Right atrium auricular region (tissue), 2 donors: ENCODE results near the gene PSMD4. TPM values are rescaled to one million over a fixed set of nuclear protein-coding genes. Genes with fewer than 3 reads are reported as not detected.

Experiments used
- DNase-seq: peaks from one replicate; pipeline ENCODE4 v3.0.0-alpha.2; 2019; ENCODE audit warnings: low spot score
- H3K27ac ChIP-seq, 2 donors: fragments of 200-600 bp; sonication (generic); 1 replicate in 1 of 2; 2 replicates in 1 of 2; pipeline ENCODE4 v1.5.1; 2016 to 2019
- H3K27me3 ChIP-seq, 2 donors: fragments of 200-600 bp; sonication (generic); one replicate each; pipeline versions ENCODE4 v1.5.1 to v1.6.0; 2017 to 2019
- H3K36me3 ChIP-seq: fragments of 200-600 bp; sonication (generic); one replicate; pipeline ENCODE4 v1.5.1; 2016
- H3K4me1 ChIP-seq, 2 donors: fragments of 200-600 bp; sonication (generic); one replicate each; pipeline versions ENCODE4 v1.5.1 to v1.6.0; 2017 to 2019
- H3K4me3 ChIP-seq, 2 donors: fragments of 200-600 bp; sonication (generic); 1 replicate in 1 of 2; 2 replicates in 1 of 2; pipeline ENCODE4 v1.5.1; 2017 to 2019; ENCODE audit warnings: mild to moderate bottlenecking in 1 of 2, moderate library complexity in 1 of 2
- H3K9me3 ChIP-seq, 2 donors: fragments of 200-600 bp; sonication (generic); one replicate each; pipeline ENCODE4 v1.5.1; 2019
- CTCF ChIP-seq, 2 donors: fragments of 200-600 bp; sonication (generic); IDR thresholded peaks; one replicate each; pipeline ENCODE4 v1.5.1; 2019; ENCODE audit warnings: antibody characterized with exemption in 2 of 2
- total RNA-seq, 2 donors: library from RNA; depleted of rRNA; stranded (reverse); fragments of >200 nt; gene quantifications; one replicate each; pipeline ENCODE4 v1.1.0, GENCODE V29; 2016

PSMD4 gene
- total RNA-seq, 2 donors from 2014 or later: 109 to 157 TPM

- H3K4me1 ChIP-seq: no peaks in the 10 kb centered on the region
- TF ChIP-seq CTCF (IDR thresholded peaks at IDR 0.05): no peak
- peaks cover 95% of the 10 kb centered on the region for H3K36me3 ChIP-seq
- H3K4me3 ChIP-seq: no peak overlapping the region
- no peaks in the 10 kb centered on the region for H3K27me3 ChIP-seq
- no peak overlapping the region for H3K27ac ChIP-seq
- DNase-seq: no peak
- no peaks in the 10 kb centered on the region for H3K9me3 ChIP-seq
These were observed 10.8 kb upstream of the PSMD4 start for GRCh38 chr1:151243683-151244216.

- no peak for TF ChIP-seq CTCF (IDR thresholded peaks at IDR 0.05)
- H3K4me1 ChIP-seq: no peaks in the 10 kb centered on the region
- no peak overlapping the region for H3K4me3 ChIP-seq
- no peak overlapping the region for H3K27ac ChIP-seq
- H3K27me3 ChIP-seq: no peaks in the 10 kb centered on the region
- peaks cover 77% of the 10 kb centered on the region for H3K36me3 ChIP-seq
- DNase-seq: no peak
- H3K9me3 ChIP-seq: no peaks in the 10 kb centered on the region
These were observed 7.7 kb upstream of the PSMD4 start for GRCh38 chr1:151246786-151247185.

GRCh38 chr1:151251656-151252470 is 2.7 kb upstream of the PSMD4 start:
- Histone ChIP-seq H3K9me3 (no peaks in the 10 kb centered on the region), H3K27me3 (no peaks in the 10 kb centered on the region), H3K36me3 (peaks cover 29% of the 10 kb centered on the region), H3K4me1 (peaks cover 0 to 12% of the 10 kb centered on the region in 2 donors), H3K4me3 (no peak overlapping the region), H3K27ac (no peak overlapping the region)
- DNase-seq: peak; percentile 66
- TF ChIP-seq CTCF (IDR thresholded peaks at IDR 0.05): peak; percentile 58 to 83

GRCh38 chr1:151255381-151255780 is 847 bp downstream of the PSMD4 start:
- Histone ChIP-seq H3K9me3 (no peaks in the 10 kb centered on the region), H3K36me3 (no peaks in the 10 kb centered on the region), H3K27me3 (no peaks in the 10 kb centered on the region), H3K4me3 (peak overlapping the region; percentile 84 to 96), H3K27ac (peak overlapping the region; percentile 91), H3K4me1 (peaks cover 0 to 12% of the 10 kb centered on the region in 2 donors)
- no peak for TF ChIP-seq CTCF (IDR thresholded peaks at IDR 0.05)
- no peak for DNase-seq

GRCh38 chr1:151259351-151259750 is 4.8 kb downstream of the PSMD4 start:
- Histone ChIP-seq H3K9me3 (no peaks in the 10 kb centered on the region), H3K4me1 (peaks cover 0 to 12% of the 10 kb centered on the region in 2 donors), H3K27me3 (no peaks in the 10 kb centered on the region), H3K4me3 (no peak overlapping the region), H3K36me3 (peaks cover 23% of the 10 kb centered on the region), H3K27ac (no peak overlapping the region)
- TF ChIP-seq CTCF (IDR thresholded peaks at IDR 0.05): no peak
- DNase-seq: no peak
